HG03575 (cell line): ENCODE results near the gene CCHCR1.
"Not testable (repeated sequence)": the region's sequence is repeated elsewhere in the genome, so short reads cannot be mapped to it uniquely, and the experiment has no call there.

Experiments used
- ATAC-seq: cut with Tn5 transposase; IDR thresholded peaks from one replicate; pipeline ENCODE4 v1.9.1; 2021; ENCODE audit not compliant: unreplicated experiment, insufficient number of reproducible peaks, low FRiP score; ENCODE audit errors: extremely low read depth

Gene CCHCR1, protein sequence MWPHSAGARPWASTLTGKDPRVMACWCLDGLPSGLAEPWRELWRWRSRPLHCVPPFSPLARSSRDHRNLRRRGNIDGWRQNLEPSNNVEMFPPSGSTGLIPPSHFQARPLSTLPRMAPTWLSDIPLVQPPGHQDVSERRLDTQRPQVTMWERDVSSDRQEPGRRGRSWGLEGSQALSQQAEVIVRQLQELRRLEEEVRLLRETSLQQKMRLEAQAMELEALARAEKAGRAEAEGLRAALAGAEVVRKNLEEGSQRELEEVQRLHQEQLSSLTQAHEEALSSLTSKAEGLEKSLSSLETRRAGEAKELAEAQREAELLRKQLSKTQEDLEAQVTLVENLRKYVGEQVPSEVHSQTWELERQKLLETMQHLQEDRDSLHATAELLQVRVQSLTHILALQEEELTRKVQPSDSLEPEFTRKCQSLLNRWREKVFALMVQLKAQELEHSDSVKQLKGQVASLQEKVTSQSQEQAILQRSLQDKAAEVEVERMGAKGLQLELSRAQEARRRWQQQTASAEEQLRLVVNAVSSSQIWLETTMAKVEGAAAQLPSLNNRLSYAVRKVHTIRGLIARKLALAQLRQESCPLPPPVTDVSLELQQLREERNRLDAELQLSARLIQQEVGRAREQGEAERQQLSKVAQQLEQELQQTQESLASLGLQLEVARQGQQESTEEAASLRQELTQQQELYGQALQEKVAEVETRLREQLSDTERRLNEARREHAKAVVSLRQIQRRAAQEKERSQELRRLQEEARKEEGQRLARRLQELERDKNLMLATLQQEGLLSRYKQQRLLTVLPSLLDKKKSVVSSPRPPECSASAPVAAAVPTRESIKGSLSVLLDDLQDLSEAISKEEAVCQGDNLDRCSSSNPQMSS

GRCh38 chr6:31157513-31158139, at the start of gene CCHCR1:
Gene CCHCR1 (minus strand): TSS chr6:31157802. CDS start chr6:31157600, 202 bp downstream.
- ATAC-seq: no peak

GRCh38 chr6:31205638-31206037, 48.0 kb upstream of the CCHCR1 start:
- no peak for ATAC-seq

- no peak for ATAC-seq
Measured at GRCh38 chr6:31204751-31205145, 47.1 kb upstream of the CCHCR1 start.

GRCh38 chr6:31203345-31203979, 45.9 kb upstream of the CCHCR1 start:
- ATAC-seq: peak; percentile 42

- ATAC-seq: no peak
Measured at GRCh38 chr6:31202259-31203166, 44.9 kb upstream of the CCHCR1 start.

- ATAC-seq: not testable (repeated sequence)
Measured at GRCh38 chr6:31199105-31199452, 41.5 kb upstream of the CCHCR1 start.

GRCh38 chr6:31197559-31198305, 40.1 kb upstream of the CCHCR1 start:
- ATAC-seq: no peak

GRCh38 chr6:31196251-31197022, 38.8 kb upstream of the CCHCR1 start:
- ATAC-seq: not testable (repeated sequence)

DNA sequence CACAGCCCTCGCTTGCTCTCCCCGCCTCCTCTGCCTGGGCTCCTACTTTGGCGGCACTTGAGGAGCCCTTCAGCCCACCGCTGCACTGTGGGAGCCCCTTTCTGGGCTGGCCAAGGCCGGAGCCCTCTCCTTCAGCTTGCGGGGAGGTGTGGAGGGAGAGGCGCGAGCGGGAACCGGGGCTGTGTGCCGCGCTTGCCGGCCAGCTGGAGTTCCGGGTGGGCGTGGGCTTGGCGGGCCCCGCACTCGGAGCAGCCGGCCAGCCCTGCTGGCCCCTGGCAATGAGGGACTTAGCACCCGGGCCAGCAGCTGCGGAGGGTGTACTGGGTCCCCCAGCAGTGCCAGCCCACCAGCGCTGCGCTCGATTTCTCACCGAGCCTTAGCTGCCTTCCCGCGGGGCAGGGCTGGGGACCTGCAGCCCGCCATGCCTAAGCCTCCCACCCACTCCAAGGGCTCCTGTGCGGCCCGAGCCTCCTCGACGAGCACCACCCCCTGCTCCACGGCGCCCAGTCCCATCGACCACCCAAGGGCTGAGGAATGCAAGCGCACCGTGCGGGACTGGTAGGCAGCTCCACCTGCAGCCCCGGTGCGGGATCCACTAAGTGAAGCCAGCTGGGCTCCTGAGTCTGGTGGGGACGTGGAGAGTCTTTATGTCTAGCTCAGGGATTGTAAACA, 37.8 kb upstream of the CCHCR1 start:
- ATAC-seq: not testable (repeated sequence)

DNA sequence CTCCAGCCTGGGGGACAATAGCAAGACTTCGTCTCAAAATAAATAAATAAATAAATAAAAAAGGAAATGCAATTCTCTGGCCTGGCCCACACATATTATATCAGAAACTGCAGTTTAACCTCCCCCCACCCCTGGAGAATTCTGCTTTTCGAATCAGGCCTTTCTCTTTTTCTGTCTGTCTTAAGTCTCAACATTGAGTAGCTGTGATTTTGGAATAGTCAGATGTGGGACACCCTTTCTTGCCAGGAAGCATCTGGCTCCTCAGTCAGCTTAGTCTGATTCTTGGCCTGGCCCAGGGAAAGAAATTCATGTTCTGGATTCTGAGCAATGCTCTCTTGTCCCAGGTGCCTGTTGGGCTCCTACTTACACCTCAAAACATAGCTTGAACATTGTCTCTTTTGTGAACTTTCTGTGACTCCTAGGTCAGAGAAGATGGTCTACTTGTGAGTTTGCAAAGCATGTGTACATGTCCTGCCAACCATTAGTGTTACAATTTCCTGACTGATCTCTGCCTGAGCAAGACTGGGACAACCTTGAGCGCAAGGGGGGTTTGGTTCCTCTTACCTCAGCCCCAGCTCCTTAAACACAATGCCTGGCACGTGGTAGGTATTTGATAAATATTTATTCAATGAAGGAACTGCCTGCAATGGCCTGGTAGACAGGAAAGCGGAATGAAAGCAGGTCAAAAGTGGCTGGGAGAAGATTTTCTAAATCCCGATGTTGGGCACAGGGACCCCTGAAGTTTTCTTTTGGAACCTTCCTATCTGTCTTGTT, 36.6 kb upstream of the CCHCR1 start:
- no peak for ATAC-seq

- no peak for ATAC-seq
Measured at GRCh38 chr6:31193206-31193605, 35.6 kb upstream of the CCHCR1 start.

GRCh38 chr6:31192431-31193105, 35.0 kb upstream of the CCHCR1 start:
- not testable (repeated sequence) for ATAC-seq

GRCh38 chr6:31190488-31190887, 32.9 kb upstream of the CCHCR1 start:
- no peak for ATAC-seq

DNA sequence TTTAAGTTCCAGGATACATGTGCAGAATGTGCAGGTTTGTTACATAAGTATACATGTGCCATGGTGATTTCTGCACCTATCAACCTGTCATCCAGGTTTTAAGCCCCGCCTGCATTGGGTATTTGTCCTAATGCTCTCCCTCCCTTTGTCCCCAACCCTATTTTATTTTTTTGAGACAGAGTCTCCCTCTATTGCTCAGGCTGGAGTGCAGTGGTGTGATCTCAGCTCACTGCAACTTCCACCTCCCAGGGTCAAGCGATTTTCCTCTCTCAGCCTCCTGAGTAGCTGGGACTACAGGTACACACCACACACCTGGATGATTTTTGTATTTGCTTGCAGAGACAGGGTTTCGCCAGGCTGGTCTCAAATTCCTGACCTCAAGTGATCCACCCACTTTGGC, 31.6 kb upstream of the CCHCR1 start:
- not testable (repeated sequence) for ATAC-seq

- no peak for ATAC-seq
Measured at GRCh38 chr6:31187780-31188194, 30.2 kb upstream of the CCHCR1 start.
